ENCODE measurements around the gene TOM1L2.

Gene TOM1L2

DNA sequence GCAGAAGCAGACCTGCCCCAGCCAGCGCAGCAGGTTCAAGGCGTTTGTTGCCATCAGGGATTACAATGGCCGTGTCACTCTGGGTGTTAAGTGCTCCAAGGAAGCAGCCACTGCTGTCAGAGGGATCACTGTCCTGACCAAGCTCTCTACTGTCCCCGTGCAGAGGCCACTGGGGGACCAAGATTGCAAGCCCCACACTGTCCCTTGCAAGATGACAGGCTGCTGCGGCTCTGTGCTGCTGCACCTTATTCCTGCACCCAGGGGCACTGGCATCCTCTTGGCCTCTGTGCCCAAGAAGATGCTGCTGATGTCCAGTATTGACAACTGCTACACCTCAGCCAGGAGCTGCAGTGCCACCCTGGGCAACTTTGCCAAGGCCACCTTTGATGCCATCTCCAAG, 39.1 kb upstream of the TOM1L2 start:
- TF ChIP-seq, protein P1, sequence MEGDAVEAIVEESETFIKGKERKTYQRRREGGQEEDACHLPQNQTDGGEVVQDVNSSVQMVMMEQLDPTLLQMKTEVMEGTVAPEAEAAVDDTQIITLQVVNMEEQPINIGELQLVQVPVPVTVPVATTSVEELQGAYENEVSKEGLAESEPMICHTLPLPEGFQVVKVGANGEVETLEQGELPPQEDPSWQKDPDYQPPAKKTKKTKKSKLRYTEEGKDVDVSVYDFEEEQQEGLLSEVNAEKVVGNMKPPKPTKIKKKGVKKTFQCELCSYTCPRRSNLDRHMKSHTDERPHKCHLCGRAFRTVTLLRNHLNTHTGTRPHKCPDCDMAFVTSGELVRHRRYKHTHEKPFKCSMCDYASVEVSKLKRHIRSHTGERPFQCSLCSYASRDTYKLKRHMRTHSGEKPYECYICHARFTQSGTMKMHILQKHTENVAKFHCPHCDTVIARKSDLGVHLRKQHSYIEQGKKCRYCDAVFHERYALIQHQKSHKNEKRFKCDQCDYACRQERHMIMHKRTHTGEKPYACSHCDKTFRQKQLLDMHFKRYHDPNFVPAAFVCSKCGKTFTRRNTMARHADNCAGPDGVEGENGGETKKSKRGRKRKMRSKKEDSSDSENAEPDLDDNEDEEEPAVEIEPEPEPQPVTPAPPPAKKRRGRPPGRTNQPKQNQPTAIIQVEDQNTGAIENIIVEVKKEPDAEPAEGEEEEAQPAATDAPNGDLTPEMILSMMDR (IDR thresholded peaks at IDR 0.05; ENCODE audit: low read length), result no peak
- TF ChIP-seq EZH2 (optimal IDR thresholded peaks at IDR 0.05; ENCODE audit: low read depth, low read length) (no peak), EZH2phosphoT487 (IDR thresholded peaks at IDR 0.05; ENCODE audit: low read length) (no peak)
- Histone ChIP-seq H3K4me2 (ENCODE audit: low read depth, low read length) (no peak overlapping the region), H3K4me3 (ENCODE audit: low read length) (no peak overlapping the region), H3K9ac (ENCODE audit: low read length) (no peak overlapping the region), H3K9me2 (replicated peaks; ENCODE audit: insufficient read depth, low read length) (no peaks in the 10 kb centered on the region), H4K20me1 (ENCODE audit: insufficient read depth, low read length) (no peaks in the 10 kb centered on the region), H2AFZ (ENCODE audit: low read length) (no peak overlapping the region), H3K27ac (ENCODE audit: low read length) (no peak overlapping the region), H3K79me2 (ENCODE audit: low read length) (no peaks in the 10 kb centered on the region), H3K9me3 (replicated peaks; ENCODE audit: insufficient read depth, low read length) (no peaks in the 10 kb centered on the region), H3K36me3 (replicated peaks; ENCODE audit: insufficient read depth, low read length) (no peaks in the 10 kb centered on the region), H3F3A (ENCODE audit: insufficient read depth, low read length) (peaks cover 10% of the 10 kb centered on the region), H3K4me1 (ENCODE audit: low read length) (peaks cover 16% of the 10 kb centered on the region), H3K27me3 (replicated peaks; ENCODE audit: insufficient read depth, low read length) (no peaks in the 10 kb centered on the region)
- no peak for DNase-seq

DNA sequence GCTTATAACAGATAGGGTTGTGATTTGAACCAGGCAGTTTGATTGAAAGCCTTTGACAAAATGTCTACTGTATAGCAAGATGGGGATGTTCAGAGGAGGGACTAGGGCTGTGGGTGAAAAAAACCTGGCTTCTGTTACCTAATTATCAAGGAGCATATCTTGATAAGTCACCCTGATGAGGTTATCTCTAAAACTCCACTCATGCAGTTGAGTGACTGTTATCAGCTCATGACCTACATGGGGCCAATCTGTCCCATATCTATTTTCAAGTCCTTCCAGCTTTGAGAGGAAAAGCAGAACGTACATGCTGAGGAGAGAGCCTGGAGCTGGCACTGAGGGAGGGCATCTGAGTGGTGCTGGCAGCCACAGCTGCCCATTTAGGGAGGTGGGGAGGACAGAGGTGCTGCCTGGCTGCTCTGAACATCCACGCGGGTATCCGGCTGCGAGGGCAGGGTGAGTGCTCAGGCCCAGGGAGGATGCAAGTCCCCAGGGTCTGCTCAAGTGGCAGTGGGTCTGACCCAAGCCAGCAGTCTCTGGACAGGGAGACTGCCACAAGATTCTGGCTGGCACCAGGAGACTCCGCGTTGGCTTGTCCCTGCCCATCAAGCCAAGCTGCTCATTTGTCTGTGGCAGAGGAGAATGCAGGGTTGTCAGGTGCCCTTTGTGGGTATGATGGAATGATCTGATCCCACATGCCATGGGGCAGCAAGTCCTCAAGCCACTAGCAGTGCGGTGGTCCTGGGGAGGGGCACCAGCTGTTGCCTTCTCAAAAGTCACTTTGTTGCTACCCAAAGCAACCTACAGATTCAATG, 37.6 kb upstream of the TOM1L2 start:
- Histone ChIP-seq H3K4me1 (ENCODE audit: low read length) (peaks cover 9% of the 10 kb centered on the region), H3K9me3 (replicated peaks; ENCODE audit: insufficient read depth, low read length) (no peaks in the 10 kb centered on the region), H3F3A (ENCODE audit: insufficient read depth, low read length) (peaks cover 4% of the 10 kb centered on the region), H3K9ac (ENCODE audit: low read length) (no peak overlapping the region), H3K4me3 (ENCODE audit: low read length) (no peak overlapping the region), H3K27ac (ENCODE audit: low read length) (no peak overlapping the region), H3K9me2 (replicated peaks; ENCODE audit: insufficient read depth, low read length) (no peaks in the 10 kb centered on the region), H4K20me1 (ENCODE audit: insufficient read depth, low read length) (no peaks in the 10 kb centered on the region), H3K36me3 (replicated peaks; ENCODE audit: insufficient read depth, low read length) (no peaks in the 10 kb centered on the region), H3K27me3 (replicated peaks; ENCODE audit: insufficient read depth, low read length) (no peaks in the 10 kb centered on the region), H3K4me2 (ENCODE audit: low read depth, low read length) (no peak overlapping the region), H3K79me2 (ENCODE audit: low read length) (no peaks in the 10 kb centered on the region), H2AFZ (ENCODE audit: low read length) (no peak overlapping the region)
- no peak for DNase-seq
- no peak for TF ChIP-seq EZH2phosphoT487 (IDR thresholded peaks at IDR 0.05; ENCODE audit: low read length)

GRCh38 chr17:18008496-18009268, 36.5 kb upstream of the TOM1L2 start:
- Histone ChIP-seq H3K79me2 (ENCODE audit: low read length) (no peaks in the 10 kb centered on the region), H3K9me3 (replicated peaks; ENCODE audit: insufficient read depth, low read length) (no peaks in the 10 kb centered on the region), H3K4me1 (ENCODE audit: low read length) (no peaks in the 10 kb centered on the region), H3K9me2 (replicated peaks; ENCODE audit: insufficient read depth, low read length) (no peaks in the 10 kb centered on the region), H2AFZ (ENCODE audit: low read length) (no peak overlapping the region), H4K20me1 (ENCODE audit: insufficient read depth, low read length) (no peaks in the 10 kb centered on the region), H3K27ac (ENCODE audit: low read length) (no peak overlapping the region), H3K4me2 (ENCODE audit: low read depth, low read length) (no peak overlapping the region), H3F3A (ENCODE audit: insufficient read depth, low read length) (no peaks in the 10 kb centered on the region), H3K36me3 (replicated peaks; ENCODE audit: insufficient read depth, low read length) (no peaks in the 10 kb centered on the region), H3K9ac (ENCODE audit: low read length) (no peak overlapping the region), H3K27me3 (replicated peaks; ENCODE audit: insufficient read depth, low read length) (no peaks in the 10 kb centered on the region), H3K4me3 (ENCODE audit: low read length) (no peak overlapping the region)
- TF ChIP-seq, protein P1 (IDR thresholded peaks at IDR 0.05; ENCODE audit: low read length), result no peak
- TF ChIP-seq EZH2 (optimal IDR thresholded peaks at IDR 0.05; ENCODE audit: low read depth, low read length), result no peak
- no peak for TF ChIP-seq EZH2phosphoT487 (IDR thresholded peaks at IDR 0.05; ENCODE audit: low read length)
- no peak for DNase-seq

Measured in MM.1S (cell line).